Activated naive CD4-positive, alpha-beta T cell treated with anti-CD3 and anti-CD28 coated beads, Interleukin-2, amount 10 ng/mL, durations not matched to agents 7 days and 5 days (primary cell): Measurements from ENCODE around the gene CDK12.
"Not testable (repeated sequence)": the region's sequence is repeated elsewhere in the genome, so short reads cannot be mapped to it uniquely, and the experiment has no call there.

ENCODE experiments used
- CTCF ChIA-PET: fragments of 350-600 bp; sonication (Branson Sonifier 250); formaldehyde crosslinking; loops from one replicate; lab custom pipeline; 2021; ENCODE audit warnings: antibody characterized with exemption; lab: Charles Lee
- DNase-seq: peaks from one replicate; pipeline ENCODE4 v3.0.0-alpha.2; 2020
- H3K27ac Mint-ChIP-seq: one replicate; pipeline ENCODE4 v1.8.0; 2021; ENCODE audit warnings: mild to moderate bottlenecking, moderate library complexity, mixed read lengths
- H3K27me3 Mint-ChIP-seq: one replicate; pipeline ENCODE4 v1.8.0; 2021; ENCODE audit warnings: mild to moderate bottlenecking, mixed read lengths
- H3K36me3 Mint-ChIP-seq: one replicate; pipeline ENCODE4 v1.8.0; 2021; ENCODE audit warnings: mixed read lengths
- H3K4me1 Mint-ChIP-seq: one replicate; pipeline ENCODE4 v1.8.0; 2021; ENCODE audit warnings: mixed read lengths
- H3K4me3 Mint-ChIP-seq: one replicate; pipeline ENCODE4 v1.8.0; 2021; ENCODE audit warnings: mild to moderate bottlenecking, moderate library complexity, mixed read lengths
- H3K9me3 Mint-ChIP-seq: one replicate; pipeline ENCODE4 v1.8.0; 2021; ENCODE audit warnings: mixed read lengths

CDK12 gene

GRCh38 chr17:39461113-39461925, at the start of gene CDK12:
TSS of gene CDK12 (plus strand) at chr17:39461486. CDS start at chr17:39462072, 586 bp downstream.
- Mint-ChIP-seq H3K27me3 (no peaks in the 10 kb centered on the region), H3K4me1 (peaks cover 40% of the 10 kb centered on the region), H3K9me3 (no peaks in the 10 kb centered on the region), H3K36me3 (peaks cover 16% of the 10 kb centered on the region), H3K4me3 (peak within 1 kb of the TSS; percentile 84), H3K27ac (peak within 1 kb of the TSS; percentile 93)
- CTCF ChIA-PET = interaction anchor here (0.6 to 1.4 kb wide), 3 partner anchors 10 to 328 kb away, joined by 3 to 5 read pairs (median 4); partner anchors contain the start of gene MED1
- peak; percentile 96 for DNase-seq

GRCh38 chr17:39416141-39416540, 45.1 kb upstream of the CDK12 start:
- H3K36me3 Mint-ChIP-seq = peaks cover 34% of the 10 kb centered on the region

GRCh38 chr17:39429600-39429999, 31.7 kb upstream of the CDK12 start:
- Mint-ChIP-seq H3K4me3 (no peak overlapping the region), H3K27ac (no peak overlapping the region), H3K27me3 (no peaks in the 10 kb centered on the region), H3K4me1 (no peaks in the 10 kb centered on the region), H3K9me3 (no peaks in the 10 kb centered on the region), H3K36me3 (peaks cover 30% of the 10 kb centered on the region)
- CTCF ChIA-PET = no interaction called here
- DNase-seq = no peak

More at GRCh38 chr17:39416141-39416540, 45.1 kb upstream of the CDK12 start:
- H3K9me3 Mint-ChIP-seq = no peaks in the 10 kb centered on the region
- no peak overlapping the region for H3K4me3 Mint-ChIP-seq
- no peak for DNase-seq
- H3K27me3 Mint-ChIP-seq = no peaks in the 10 kb centered on the region
- CTCF ChIA-PET = no interaction called here
- no peaks in the 10 kb centered on the region for H3K4me1 Mint-ChIP-seq
- H3K27ac Mint-ChIP-seq = no peak overlapping the region

DNA sequence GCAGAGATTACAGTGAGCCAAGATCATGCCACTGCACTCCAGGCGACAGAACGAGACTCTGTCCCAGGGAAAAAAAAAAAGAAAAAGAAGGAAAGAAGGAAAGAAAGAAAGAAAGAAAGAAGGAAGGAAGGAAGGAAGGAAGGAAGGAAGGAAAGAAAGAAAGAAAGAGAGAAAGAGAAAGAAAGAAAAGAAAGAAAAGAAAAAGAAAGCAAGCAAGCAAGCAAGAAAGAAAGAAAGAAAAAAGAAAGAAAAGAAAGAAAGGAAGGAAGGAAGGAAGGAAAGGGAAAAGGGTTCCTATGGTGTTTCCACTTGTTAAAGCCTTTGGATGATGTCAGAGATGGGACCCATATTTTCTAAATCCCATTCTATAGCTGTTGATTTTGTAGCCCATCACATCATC, 21.4 kb upstream of the CDK12 start:
- CTCF ChIA-PET, H3K27me3 Mint-ChIP-seq, DNase-seq, H3K4me1 Mint-ChIP-seq, H3K4me3 Mint-ChIP-seq, H3K9me3 Mint-ChIP-seq: not testable (repeated sequence)
- peaks cover 42% of the 10 kb centered on the region for H3K36me3 Mint-ChIP-seq
- peak overlapping the region; percentile 17 for H3K27ac Mint-ChIP-seq

- H3K36me3 Mint-ChIP-seq = peaks cover 50% of the 10 kb centered on the region
- H3K4me1 Mint-ChIP-seq = peaks cover 6% of the 10 kb centered on the region
- CTCF ChIA-PET = no interaction called here
- H3K27ac Mint-ChIP-seq = no peak overlapping the region
- H3K27me3 Mint-ChIP-seq = no peaks in the 10 kb centered on the region
- no peak for DNase-seq
- H3K4me3 Mint-ChIP-seq = no peak overlapping the region
- H3K9me3 Mint-ChIP-seq = no peaks in the 10 kb centered on the region
Observed at GRCh38 chr17:39443326-39443725, 18.0 kb upstream of the CDK12 start.

DNA sequence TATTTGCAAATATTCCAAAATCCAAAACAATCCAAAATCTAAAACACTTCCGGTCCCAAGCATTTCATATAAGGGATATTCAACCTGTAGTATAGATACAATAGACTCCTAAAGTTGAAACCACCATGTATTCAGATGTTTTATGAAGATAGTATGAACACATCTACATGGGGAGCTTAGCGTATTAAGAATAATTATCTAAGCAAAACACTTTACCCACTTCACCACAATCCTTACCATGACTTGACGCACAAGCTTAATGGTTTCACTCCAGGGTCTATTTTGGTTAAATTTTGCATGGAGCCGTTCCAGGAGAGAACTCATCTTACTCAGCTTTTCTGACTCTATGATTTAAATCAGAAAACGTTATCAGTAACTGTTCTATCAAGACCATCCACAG, 13.7 kb upstream of the CDK12 start:
- DNase-seq = no peak
- Mint-ChIP-seq H3K27ac (no peak overlapping the region), H3K4me1 (peaks cover 35% of the 10 kb centered on the region), H3K36me3 (peaks cover 26% of the 10 kb centered on the region), H3K27me3 (no peaks in the 10 kb centered on the region), H3K4me3 (no peak overlapping the region), H3K9me3 (no peaks in the 10 kb centered on the region)
- CTCF ChIA-PET = no interaction called here

DNA sequence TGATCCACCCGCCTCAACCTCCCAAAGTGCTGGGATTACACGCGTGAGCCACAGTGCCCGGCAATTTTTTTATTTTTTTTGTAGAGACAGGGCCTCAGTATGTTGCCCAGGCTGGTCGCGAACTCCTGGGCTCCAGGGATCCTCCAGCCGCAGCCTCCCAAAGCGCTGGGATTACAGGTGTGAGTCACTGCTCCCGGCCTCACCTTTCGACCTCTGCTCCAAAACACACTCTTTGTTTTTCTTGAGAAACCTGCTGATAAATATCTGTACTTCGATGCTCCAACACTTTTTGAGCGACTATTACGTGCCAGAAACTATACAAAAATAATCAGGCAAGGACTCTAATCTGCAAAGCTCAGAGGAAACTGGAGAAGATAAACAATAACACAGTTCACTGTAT, 11.2 kb upstream of the CDK12 start:
- Mint-ChIP-seq H3K4me3 (peak overlapping the region; percentile 94), H3K4me1 (peaks cover 39% of the 10 kb centered on the region), H3K27me3 (no peaks in the 10 kb centered on the region), H3K9me3 (no peaks in the 10 kb centered on the region), H3K36me3 (peaks cover 14% of the 10 kb centered on the region), H3K27ac (peak overlapping the region; percentile 33)
- CTCF ChIA-PET = interaction anchor here (1.6 kb wide), 1 partner anchor 11 kb away, joined by 5 read pairs; the partner anchor contains the start of gene CDK12
- no peak for DNase-seq

GRCh38 chr17:39450847-39451581, 10.3 kb upstream of the CDK12 start, which contains the start of gene MED1:
TSS of gene MED1 (minus strand) at chr17:39451263. CDS start at chr17:39451062, 201 bp downstream.
- peak within 1 kb of the TSS; percentile 94 for H3K4me3 Mint-ChIP-seq
- CTCF ChIA-PET = interaction anchor here (1.6 kb wide), 1 partner anchor 10 kb away, joined by 5 read pairs; the partner anchor contains the start of gene CDK12
- H3K36me3 Mint-ChIP-seq = peaks cover 12% of the 10 kb centered on the region
- no peaks in the 10 kb centered on the region for H3K9me3 Mint-ChIP-seq
- peak; percentile 96 for DNase-seq
- H3K27ac Mint-ChIP-seq = peak within 1 kb of the TSS; percentile 97
- H3K27me3 Mint-ChIP-seq = no peaks in the 10 kb centered on the region
- H3K4me1 Mint-ChIP-seq = peaks cover 39% of the 10 kb centered on the region

- no peak overlapping the region for H3K27ac Mint-ChIP-seq
Observed at GRCh38 chr17:39455919-39456318, 5.4 kb upstream of the CDK12 start.

GRCh38 chr17:39461926-39462569, 762 bp downstream of the CDK12 start:
- Mint-ChIP-seq H3K4me1 (peaks cover 44% of the 10 kb centered on the region), H3K27me3 (no peaks in the 10 kb centered on the region), H3K4me3 (peak overlapping the region; percentile 84), H3K36me3 (peaks cover 19% of the 10 kb centered on the region), H3K9me3 (no peaks in the 10 kb centered on the region), H3K27ac (peak overlapping the region; percentile 93)
- DNase-seq = peak; percentile 39
- CTCF ChIA-PET = interaction anchor here (0.6 to 1.4 kb wide), 3 partner anchors 11 to 226 kb away, joined by 3 to 5 read pairs (median 3); partner anchors contain the start of gene MED1

More at GRCh38 chr17:39455919-39456318, 5.4 kb upstream of the CDK12 start:
- Mint-ChIP-seq H3K36me3 (no peaks in the 10 kb centered on the region), H3K9me3 (no peaks in the 10 kb centered on the region), H3K27me3 (no peaks in the 10 kb centered on the region), H3K4me1 (peaks cover 25% of the 10 kb centered on the region), H3K4me3 (no peak overlapping the region)
- CTCF ChIA-PET = interaction anchor here (0.7 kb wide), 1 partner anchor 11 kb away, joined by 4 read pairs; no protein-coding TSS in a partner anchor
- no peak for DNase-seq

DNA sequence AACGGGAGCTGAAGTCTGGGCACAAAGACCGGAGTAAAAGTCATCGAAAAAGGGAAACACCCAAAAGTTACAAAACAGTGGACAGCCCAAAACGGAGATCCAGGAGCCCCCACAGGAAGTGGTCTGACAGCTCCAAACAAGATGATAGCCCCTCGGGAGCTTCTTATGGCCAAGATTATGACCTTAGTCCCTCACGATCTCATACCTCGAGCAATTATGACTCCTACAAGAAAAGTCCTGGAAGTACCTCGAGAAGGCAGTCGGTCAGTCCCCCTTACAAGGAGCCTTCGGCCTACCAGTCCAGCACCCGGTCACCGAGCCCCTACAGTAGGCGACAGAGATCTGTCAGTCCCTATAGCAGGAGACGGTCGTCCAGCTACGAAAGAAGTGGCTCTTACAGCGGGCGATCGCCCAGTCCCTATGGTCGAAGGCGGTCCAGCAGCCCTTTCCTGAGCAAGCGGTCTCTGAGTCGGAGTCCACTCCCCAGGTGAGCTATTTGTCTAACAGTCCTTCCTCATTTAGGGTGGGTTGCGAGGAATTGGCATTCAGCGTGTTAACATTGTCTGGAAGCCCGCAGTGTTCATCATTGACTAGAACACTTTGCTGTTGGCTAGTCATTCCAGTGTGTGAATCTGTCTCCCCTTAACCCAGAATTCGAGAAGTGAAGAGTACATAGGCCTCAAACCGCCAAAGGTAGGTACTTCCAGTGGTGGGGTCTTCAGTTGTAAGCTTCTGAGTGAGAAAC, 1.5 kb downstream of the CDK12 start:
- Mint-ChIP-seq H3K36me3 (peaks cover 24% of the 10 kb centered on the region), H3K27ac (peak overlapping the region; percentile 93), H3K27me3 (no peaks in the 10 kb centered on the region), H3K4me1 (peaks cover 50% of the 10 kb centered on the region), H3K9me3 (no peaks in the 10 kb centered on the region), H3K4me3 (peak overlapping the region; percentile 84)
- no peak for DNase-seq
- CTCF ChIA-PET = interaction anchor here (1.1 kb wide), 1 partner anchor 227 kb away, joined by 3 read pairs; no protein-coding TSS in a partner anchor

DNA sequence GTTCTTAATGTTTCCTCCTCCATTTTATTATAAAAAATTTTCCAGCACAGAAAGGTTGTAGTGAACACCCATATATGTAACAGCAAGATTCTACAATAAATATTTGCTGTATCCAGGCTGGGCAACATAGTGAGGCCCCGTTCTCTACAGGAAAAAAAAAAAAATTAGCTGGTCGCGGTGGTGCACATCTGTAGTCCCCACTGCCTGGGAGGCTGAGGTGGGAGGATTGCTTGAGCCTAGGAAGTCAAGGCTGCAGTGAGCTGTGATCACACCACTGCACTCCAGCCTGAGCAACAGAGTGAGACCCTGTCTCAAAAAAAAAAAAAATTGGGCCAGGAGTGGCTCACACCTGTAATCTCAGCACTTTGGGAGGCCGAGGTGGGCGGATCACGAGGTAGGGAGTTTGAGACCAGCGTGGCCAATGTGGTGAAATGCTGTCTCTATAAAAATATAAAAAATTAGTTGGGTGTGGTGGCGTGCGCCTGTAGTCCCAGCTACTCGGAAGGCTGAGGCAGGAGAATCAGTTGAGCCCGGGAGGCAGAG, 3.4 kb downstream of the CDK12 start:
- CTCF ChIA-PET = interaction anchor here (0.7 kb wide), 1 partner anchor 23 kb away, joined by 3 read pairs; no protein-coding TSS in a partner anchor
- Mint-ChIP-seq H3K36me3 (peaks cover 26% of the 10 kb centered on the region), H3K27ac (peak overlapping the region; percentile 28), H3K4me3 (peak overlapping the region; percentile 84), H3K4me1 (peaks cover 50% of the 10 kb centered on the region)
- not testable (repeated sequence) for H3K9me3 Mint-ChIP-seq, H3K27me3 Mint-ChIP-seq, DNase-seq

DNA sequence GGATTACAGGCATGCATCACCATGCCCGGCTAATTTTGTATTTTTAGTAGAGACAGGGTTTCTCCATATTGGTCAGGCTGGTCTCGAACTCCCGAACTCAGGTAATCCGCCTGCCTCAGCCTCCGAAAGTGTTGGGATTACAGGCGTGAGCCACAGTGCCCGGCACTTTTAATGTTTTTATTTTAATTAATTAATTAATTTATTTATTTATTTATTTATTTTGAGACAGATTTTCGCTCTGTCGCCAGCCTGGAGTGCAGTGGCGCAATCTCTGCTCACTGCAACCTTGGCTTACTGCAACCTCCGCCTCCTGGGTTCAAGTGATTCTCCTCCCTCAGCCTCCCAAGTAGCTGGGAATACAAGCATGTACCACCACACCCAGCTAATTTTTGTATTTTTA, 7.3 kb downstream of the CDK12 start:
- CTCF ChIA-PET, H3K27ac Mint-ChIP-seq, H3K27me3 Mint-ChIP-seq, DNase-seq, H3K4me3 Mint-ChIP-seq, H3K9me3 Mint-ChIP-seq: not testable (repeated sequence)
- Mint-ChIP-seq H3K36me3 (peaks cover 30% of the 10 kb centered on the region), H3K4me1 (peaks cover 37% of the 10 kb centered on the region)
